Nephron (organoid): ENCODE results near the gene BLOC1S2.
A peak's percentile ranks its signal among the peaks of the same experiment; 100 is the strongest.

Source experiments
- H3K27ac Mint-ChIP-seq, 3 experiments: 2 replicates each; pipeline ENCODE4 v1.8.0; 2020; ENCODE audit warnings: mixed read lengths in 3 of 3, mild to moderate bottlenecking in 2 of 3, moderate library complexity in 1 of 3
- H3K27me3 Mint-ChIP-seq: 2 replicates; pipeline ENCODE4 v1.8.0; 2021; ENCODE audit warnings: low read depth, mild to moderate bottlenecking, moderate library complexity, mixed read lengths
- H3K36me3 Mint-ChIP-seq: 2 replicates; pipeline ENCODE4 v1.8.0; 2020; ENCODE audit warnings: low read depth, mixed read lengths
- H3K4me1 Mint-ChIP-seq: 2 replicates; pipeline ENCODE4 v1.8.0; 2020; ENCODE audit warnings: mixed read lengths
- H3K4me3 Mint-ChIP-seq, 3 experiments: 2 replicates each; pipeline ENCODE4 v1.8.0; 2020; ENCODE audit warnings: mild to moderate bottlenecking in 3 of 3, mixed read lengths in 3 of 3, moderate library complexity in 2 of 3
- H3K9me3 Mint-ChIP-seq: 2 replicates; pipeline ENCODE4 v1.8.0; 2020; ENCODE audit warnings: mixed read lengths
- CTCF ChIP-seq, 3 experiments: fragments of 200-600 bp; sonication (generic); IDR thresholded peaks; one replicate each; pipeline ENCODE4 v1.5.0; 2021; ENCODE audit warnings: antibody characterized with exemption in 3 of 3; ENCODE audit not compliant: unreplicated experiment in 3 of 3

Gene BLOC1S2

GRCh38 chr10:100232101-100232500 is 54.4 kb downstream of the BLOC1S2 start:
- Mint-ChIP-seq H3K4me3 (peak overlapping the region in 2 of 3 experiments; percentile 51 to 96), H3K36me3 (peaks cover 22% of the 10 kb centered on the region)

GRCh38 chr10:100229819-100230422 is 56.6 kb downstream of the BLOC1S2 start:
- peak overlapping the region; percentile 32 to 96 (median 72) for H3K27ac Mint-ChIP-seq

More at GRCh38 chr10:100232101-100232500, 54.4 kb downstream of the BLOC1S2 start:
- Mint-ChIP-seq H3K9me3 (no peaks in the 10 kb centered on the region), H3K27ac (peak overlapping the region; percentile 25 to 60 (median 49)), H3K4me1 (peaks cover 25% of the 10 kb centered on the region), H3K27me3 (no peaks in the 10 kb centered on the region)
- no peak for TF ChIP-seq CTCF (IDR thresholded peaks at IDR 0.05; ENCODE audit: unreplicated experiment in 3 of 3)

GRCh38 chr10:100223879-100224278 is 62.6 kb downstream of the BLOC1S2 start:
- no peak for TF ChIP-seq CTCF (IDR thresholded peaks at IDR 0.05; ENCODE audit: unreplicated experiment in 3 of 3)
- Mint-ChIP-seq H3K4me3 (no peak overlapping the region), H3K36me3 (peaks cover 55% of the 10 kb centered on the region), H3K4me1 (peaks cover 16% of the 10 kb centered on the region), H3K27ac (no peak overlapping the region), H3K27me3 (no peaks in the 10 kb centered on the region), H3K9me3 (no peaks in the 10 kb centered on the region)

More at GRCh38 chr10:100229819-100230422, 56.6 kb downstream of the BLOC1S2 start:
- Mint-ChIP-seq H3K27me3 (no peaks in the 10 kb centered on the region), H3K4me1 (peaks cover 31% of the 10 kb centered on the region), H3K9me3 (no peaks in the 10 kb centered on the region), H3K4me3 (peak overlapping the region; percentile 88 to 96 (median 94)), H3K36me3 (peaks cover 20% of the 10 kb centered on the region)
- no peak for TF ChIP-seq CTCF (IDR thresholded peaks at IDR 0.05; ENCODE audit: unreplicated experiment in 3 of 3)
